Erythroblast (primary cell): Measurements from ENCODE around the gene TENT4B.

Experiments
- GATA1 ChIP-seq: IDR thresholded peaks from 2 replicates; pipeline ENCODE4 v1.6.1; 2011; ENCODE audit warnings: low read depth, mild to moderate bottlenecking, control low read depth, low read length, moderate library complexity
- POLR2A ChIP-seq: IDR thresholded peaks from 2 replicates; pipeline ENCODE4 v1.6.1; 2011; ENCODE audit warnings: mild to moderate bottlenecking, low read length

GRCh38 chr16:50144211-50144610 is 8.9 kb upstream of the TENT4B start:
- TF ChIP-seq POLR2A (no peak), GATA1 (no peak)
